Keratinocyte (primary cell): Measurements from ENCODE around the gene C1orf35. TPM values are rescaled to one million over a fixed set of nuclear protein-coding genes. Genes with fewer than 3 reads are reported as not detected.

Source experiments
- DNase-seq: peaks from one replicate; pipeline ENCODE4 v3.0.0-alpha.2; 2011; ENCODE audit warnings: low read depth, missing footprints, low spot score
- FAIRE-seq: peaks from 2 replicates; lab custom pipeline; 2011; peaks lifted over from hg19 to GRCh38; lab: Jason Lieb, UNC
- H2AFZ ChIP-seq: 2 replicates; pipeline ENCODE4 v1.6.0; 2012; ENCODE audit warnings: low read length, control low read depth, inconsistent platforms; ENCODE audit not compliant: control insufficient read depth
- H3K27ac ChIP-seq: 2 replicates; pipeline ENCODE4 v1.5.1; 2011; ENCODE audit warnings: low read length; ENCODE audit not compliant: control insufficient read depth, insufficient read depth
- H3K27me3 ChIP-seq: 3 replicates; pipeline ENCODE4 v1.6.0; 2011; ENCODE audit warnings: low read length; ENCODE audit not compliant: control insufficient read depth, insufficient read depth; ENCODE audit errors: extremely low read depth
- H3K36me3 ChIP-seq, 2 experiments: 2 replicates in 1 of 2; 3 replicates in 1 of 2; pipeline ENCODE4 v1.5.1; 2011; ENCODE audit warnings: low read length in 2 of 2, mild to moderate bottlenecking in 1 of 2; ENCODE audit not compliant: control insufficient read depth in 2 of 2, insufficient read depth in 2 of 2; ENCODE audit errors: extremely low read depth in 1 of 2
- H3K4me1 ChIP-seq: 3 replicates; pipeline ENCODE4 v1.5.1; 2011; ENCODE audit warnings: low read length; ENCODE audit not compliant: control insufficient read depth, insufficient read depth; ENCODE audit errors: extremely low read depth
- H3K4me2 ChIP-seq: 3 replicates; pipeline ENCODE4 v1.6.0; 2011; ENCODE audit warnings: low read depth, low read length; ENCODE audit not compliant: control insufficient read depth, insufficient read depth; ENCODE audit errors: extremely low read depth
- H3K4me3 ChIP-seq, 3 experiments: fragments of 200-600 bp in 1 of 3; sonication (generic) in 1 of 3; 2 replicates in 2 of 3; 3 replicates in 1 of 3; pipeline ENCODE4 v1.5.1; 2011 to 2016; ENCODE audit warnings: low read length in 3 of 3, mild to moderate bottlenecking in 3 of 3, control low read depth in 2 of 3, inconsistent platforms in 1 of 3, low read depth in 1 of 3, mixed read lengths in 1 of 3, mixed run types in 1 of 3, moderate library complexity in 1 of 3; ENCODE audit not compliant: control insufficient read depth in 2 of 3, insufficient read depth in 2 of 3; ENCODE audit errors: extremely low read depth in 1 of 3
- H3K79me2 ChIP-seq: 2 replicates; pipeline ENCODE4 v1.6.0; 2012; ENCODE audit warnings: low read length; ENCODE audit not compliant: control insufficient read depth, insufficient read depth
- H3K9ac ChIP-seq: 3 replicates; pipeline ENCODE4 v1.6.0; 2011; ENCODE audit warnings: low read length; ENCODE audit not compliant: control insufficient read depth, insufficient read depth; ENCODE audit errors: extremely low read depth
- H3K9me1 ChIP-seq: 3 replicates; pipeline ENCODE4 v1.6.0; 2011; ENCODE audit warnings: low read length; ENCODE audit not compliant: control insufficient read depth, insufficient read depth; ENCODE audit errors: extremely low read depth
- H3K9me3 ChIP-seq: 2 replicates; pipeline ENCODE4 v1.5.1; 2012; ENCODE audit warnings: low read depth, low read length; ENCODE audit not compliant: control insufficient read depth
- H4K20me1 ChIP-seq: 3 replicates; pipeline ENCODE4 v1.6.0; 2011; ENCODE audit warnings: low read length; ENCODE audit not compliant: control insufficient read depth, insufficient read depth; ENCODE audit errors: extremely low read depth
- EZH2 ChIP-seq: IDR thresholded peaks from one replicate; pipeline ENCODE4 v1.6.1; 2012; ENCODE audit warnings: inconsistent platforms, mild to moderate bottlenecking, low read length, moderate library complexity
- dilution Hi-C: fragments of 300-500 bp; cut with MboI; formaldehyde crosslinking; loops from one replicate; pipeline ENCODE4 v1.7.0; 2020; ENCODE audit warnings: low sequenced_read_pairs; ENCODE audit not compliant: extremely low pct_ligation_motif_present
- polyA plus RNA-seq, 5 experiments: library from polyadenylated mRNA; depleted of rRNA in 3 of 5; stranded (reverse) in 3 of 5; stranded (forward) in 1 of 5; unstranded in 1 of 5; fragments of >200 nt; gene quantifications; 1 replicate in 1 of 5; 2 replicates in 3 of 5; 3 replicates in 1 of 5; pipeline versions ENCODE4 v1.2.1 to v1.2.3, GENCODE V29; 2011 to 2012; ENCODE audit warnings: missing spikeins in 2 of 5, low read depth in 1 of 5, low replicate concordance in 1 of 5
- TF ChIP-seq, protein P1 (sequence below), 3 experiments: IDR thresholded peaks in 1 of 3; conservative IDR thresholded peaks in 1 of 3; optimal IDR thresholded peaks in 1 of 3; 2 replicates in 2 of 3; 3 replicates in 1 of 3; pipeline versions ENCODE3 to v1.5.1; 2011; ENCODE audit warnings: low read length in 3 of 3, mild to moderate bottlenecking in 3 of 3, moderate library complexity in 2 of 3, control low read depth in 1 of 3, inconsistent platforms in 1 of 3; ENCODE audit not compliant: insufficient read depth in 2 of 3; ENCODE audit errors: extremely low read depth in 1 of 3

C1orf35 gene
- polyA plus RNA-seq, 1 donor (not counting 4 experiments of a cell fraction or from before 2014, with no cell fraction given) = 8.2 TPM

DNA sequence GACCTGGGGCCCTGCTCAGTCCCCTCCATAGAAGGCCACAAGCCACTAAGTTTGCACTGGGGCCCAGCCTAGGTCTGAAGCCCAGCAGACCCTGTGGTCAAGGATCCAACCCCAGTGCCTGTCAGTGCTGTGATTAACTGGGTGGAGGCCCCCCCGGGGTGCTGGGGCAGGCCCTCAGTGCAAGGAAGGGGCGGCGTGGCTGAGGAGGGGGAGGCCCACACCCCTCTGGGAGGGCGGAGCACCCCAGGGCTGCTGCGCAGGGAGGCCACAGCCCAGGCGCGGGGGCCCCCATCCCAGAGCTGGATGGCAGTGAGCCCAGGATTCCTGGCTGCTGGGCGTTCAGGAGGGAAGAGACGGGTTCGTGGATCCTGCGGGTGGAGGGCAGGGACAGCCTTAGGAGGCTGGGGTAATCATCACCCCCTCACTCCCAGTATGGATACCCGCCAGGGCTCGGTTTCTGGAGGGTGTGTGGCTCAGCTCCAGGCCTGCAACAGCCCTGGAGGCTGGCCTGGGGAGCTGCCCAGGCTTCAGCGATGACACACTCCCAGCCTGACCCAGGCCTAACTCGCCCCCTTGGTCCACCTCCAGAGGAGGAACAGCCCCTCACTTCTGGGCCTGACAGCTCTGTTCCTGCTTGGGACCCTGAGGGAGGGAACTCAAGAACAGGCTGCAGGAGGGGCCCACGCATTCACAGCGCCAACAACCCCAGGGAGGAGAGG is 47.5 kb upstream of the C1orf35 start:
- Histone ChIP-seq H4K20me1 (peaks cover 3% of the 10 kb centered on the region), H3K9ac (peak overlapping the region; percentile 33), H2AFZ (no peak overlapping the region), H3K79me2 (peaks cover 25% of the 10 kb centered on the region), H3K4me3 (peak overlapping the region in 1 of 3 experiments; percentile 38), H3K9me1 (no peaks in the 10 kb centered on the region), H3K36me3 (peaks cover 18 to 32% of the 10 kb centered on the region in 2 experiments), H3K4me1 (peaks cover 53% of the 10 kb centered on the region), H3K9me3 (no peaks in the 10 kb centered on the region), H3K4me2 (peak overlapping the region; percentile 56), H3K27ac (peak overlapping the region; percentile 26), H3K27me3 (no peaks in the 10 kb centered on the region)
- dilution Hi-C loops = no loop called here
- FAIRE-seq = no peak
- DNase-seq = no peak
- TF ChIP-seq, protein P1, sequence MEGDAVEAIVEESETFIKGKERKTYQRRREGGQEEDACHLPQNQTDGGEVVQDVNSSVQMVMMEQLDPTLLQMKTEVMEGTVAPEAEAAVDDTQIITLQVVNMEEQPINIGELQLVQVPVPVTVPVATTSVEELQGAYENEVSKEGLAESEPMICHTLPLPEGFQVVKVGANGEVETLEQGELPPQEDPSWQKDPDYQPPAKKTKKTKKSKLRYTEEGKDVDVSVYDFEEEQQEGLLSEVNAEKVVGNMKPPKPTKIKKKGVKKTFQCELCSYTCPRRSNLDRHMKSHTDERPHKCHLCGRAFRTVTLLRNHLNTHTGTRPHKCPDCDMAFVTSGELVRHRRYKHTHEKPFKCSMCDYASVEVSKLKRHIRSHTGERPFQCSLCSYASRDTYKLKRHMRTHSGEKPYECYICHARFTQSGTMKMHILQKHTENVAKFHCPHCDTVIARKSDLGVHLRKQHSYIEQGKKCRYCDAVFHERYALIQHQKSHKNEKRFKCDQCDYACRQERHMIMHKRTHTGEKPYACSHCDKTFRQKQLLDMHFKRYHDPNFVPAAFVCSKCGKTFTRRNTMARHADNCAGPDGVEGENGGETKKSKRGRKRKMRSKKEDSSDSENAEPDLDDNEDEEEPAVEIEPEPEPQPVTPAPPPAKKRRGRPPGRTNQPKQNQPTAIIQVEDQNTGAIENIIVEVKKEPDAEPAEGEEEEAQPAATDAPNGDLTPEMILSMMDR (optimal IDR thresholded peaks at IDR 0.05 in 1 of 3, IDR thresholded peaks at IDR 0.05 in 1 of 3, conservative IDR thresholded peaks at IDR 0.05 in 1 of 3; ENCODE audit: extremely low read depth in 1 of 3, insufficient read depth in 2 of 3, low read length in 3 of 3) = no peak
- TF ChIP-seq EZH2 = no peak

DNA sequence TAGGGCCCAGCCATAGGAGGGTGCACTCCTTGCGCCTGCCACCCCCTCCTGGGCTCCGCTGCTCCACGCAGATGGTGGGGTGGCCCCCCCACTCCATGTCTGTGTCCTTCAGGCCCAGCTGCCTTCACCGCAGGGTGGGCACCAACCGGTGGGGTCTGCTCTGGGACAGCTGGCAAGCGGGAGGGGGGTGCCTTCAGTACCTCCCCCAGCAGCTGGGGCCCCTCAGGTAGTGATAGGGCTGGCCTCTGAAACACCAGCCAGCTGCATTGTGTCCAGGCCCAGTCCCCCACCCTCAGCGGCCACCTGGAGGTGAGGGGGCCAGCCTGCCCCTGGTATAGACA is 47.0 kb upstream of the C1orf35 start:
- no peaks in the 10 kb centered on the region for H3K9me3 ChIP-seq
- TF ChIP-seq, protein P1 (optimal IDR thresholded peaks at IDR 0.05 in 1 of 3, IDR thresholded peaks at IDR 0.05 in 1 of 3, conservative IDR thresholded peaks at IDR 0.05 in 1 of 3; ENCODE audit: extremely low read depth in 1 of 3, insufficient read depth in 2 of 3, low read length in 3 of 3) = no peak
- no peak for TF ChIP-seq EZH2
- H2AFZ ChIP-seq = no peak overlapping the region
- peaks cover 49% of the 10 kb centered on the region for H3K4me1 ChIP-seq
- no peaks in the 10 kb centered on the region for H3K9me1 ChIP-seq
- peak overlapping the region in 1 of 3 experiments; percentile 38 for H3K4me3 ChIP-seq
- peaks cover 30% of the 10 kb centered on the region for H3K79me2 ChIP-seq
- H3K4me2 ChIP-seq = peak overlapping the region; percentile 56
- DNase-seq = no peak
- FAIRE-seq = no peak
- dilution Hi-C loops = no loop called here
- peaks cover 7% of the 10 kb centered on the region for H4K20me1 ChIP-seq
- peak overlapping the region; percentile 33 for H3K9ac ChIP-seq
- peaks cover 23 to 38% of the 10 kb centered on the region in 2 experiments for H3K36me3 ChIP-seq
- H3K27me3 ChIP-seq = no peaks in the 10 kb centered on the region
- peak overlapping the region; percentile 13 for H3K27ac ChIP-seq
